ENCODE measurements around the gene VWA8.

VWA8 gene

GRCh38 chr13:41554626-41555386 is 406.1 kb downstream of the VWA8 start:
- Histone ChIP-seq H3K27ac (ENCODE audit: low read depth, low read length) (no peak overlapping the region), H3K4me1 (ENCODE audit: control insufficient read depth in 5 of 5, insufficient read depth in 5 of 5, low read length in 5 of 5) (no peaks in the 10 kb centered on the region), H3K36me3 (ENCODE audit: control insufficient read depth in 5 of 5, insufficient read depth in 5 of 5, low read length in 5 of 5) (no peaks in the 10 kb centered on the region), H3K4me3 (ENCODE audit: low read depth in 1 of 5, low read length in 5 of 5) (no peak overlapping the region), H3K9ac (ENCODE audit: low read length in 5 of 5) (no peak overlapping the region), H3K9me3 (ENCODE audit: control insufficient read depth in 5 of 5, low read length in 5 of 5) (no peaks in the 10 kb centered on the region), H3K27me3 (ENCODE audit: control insufficient read depth in 5 of 5, insufficient read depth in 4 of 5, low read length in 5 of 5) (no peaks in the 10 kb centered on the region)

GRCh38 chr13:41554180-41554579 is 406.7 kb downstream of the VWA8 start:
- Histone ChIP-seq H3K36me3 (ENCODE audit: control insufficient read depth in 5 of 5, insufficient read depth in 5 of 5, low read length in 5 of 5) (no peaks in the 10 kb centered on the region), H3K9ac (ENCODE audit: low read length in 5 of 5) (no peak overlapping the region), H3K9me3 (ENCODE audit: control insufficient read depth in 5 of 5, low read length in 5 of 5) (no peaks in the 10 kb centered on the region), H3K4me3 (ENCODE audit: low read depth in 1 of 5, low read length in 5 of 5) (no peak overlapping the region), H3K27ac (ENCODE audit: low read depth, low read length) (no peak overlapping the region), H3K4me1 (ENCODE audit: control insufficient read depth in 5 of 5, insufficient read depth in 5 of 5, low read length in 5 of 5) (no peaks in the 10 kb centered on the region), H3K27me3 (ENCODE audit: control insufficient read depth in 5 of 5, insufficient read depth in 4 of 5, low read length in 5 of 5) (no peaks in the 10 kb centered on the region)

GRCh38 chr13:41552031-41552430 is 408.9 kb downstream of the VWA8 start:
- Histone ChIP-seq H3K4me3 (ENCODE audit: low read depth in 1 of 5, low read length in 5 of 5) (no peak overlapping the region), H3K9me3 (ENCODE audit: control insufficient read depth in 5 of 5, low read length in 5 of 5) (no peaks in the 10 kb centered on the region), H3K36me3 (ENCODE audit: control insufficient read depth in 5 of 5, insufficient read depth in 5 of 5, low read length in 5 of 5) (no peaks in the 10 kb centered on the region), H3K27me3 (ENCODE audit: control insufficient read depth in 5 of 5, insufficient read depth in 4 of 5, low read length in 5 of 5) (no peaks in the 10 kb centered on the region), H3K4me1 (ENCODE audit: control insufficient read depth in 5 of 5, insufficient read depth in 5 of 5, low read length in 5 of 5) (peaks cover 0 to 10% (median 9%) of the 10 kb centered on the region in 5 donors), H3K27ac (ENCODE audit: low read depth, low read length) (no peak overlapping the region), H3K9ac (ENCODE audit: low read length in 5 of 5) (no peak overlapping the region)

GRCh38 chr13:41550276-41550675 is 410.6 kb downstream of the VWA8 start:
- Histone ChIP-seq H3K4me1 (ENCODE audit: control insufficient read depth in 5 of 5, insufficient read depth in 5 of 5, low read length in 5 of 5) (peaks cover 2 to 12% (median 9%) of the 10 kb centered on the region in 5 donors), H3K27ac (ENCODE audit: low read depth, low read length) (no peak overlapping the region), H3K4me3 (ENCODE audit: low read depth in 1 of 5, low read length in 5 of 5) (no peak overlapping the region)

GRCh38 chr13:41549491-41549890 is 411.4 kb downstream of the VWA8 start:
- H3K36me3 ChIP-seq (ENCODE audit: control insufficient read depth in 5 of 5, insufficient read depth in 5 of 5, low read length in 5 of 5): no peaks in the 10 kb centered on the region
- H3K27me3 ChIP-seq (ENCODE audit: control insufficient read depth in 5 of 5, insufficient read depth in 4 of 5, low read length in 5 of 5): no peaks in the 10 kb centered on the region
- no peak overlapping the region for H3K27ac ChIP-seq (ENCODE audit: low read depth, low read length)
- no peak overlapping the region for H3K4me3 ChIP-seq (ENCODE audit: low read depth in 1 of 5, low read length in 5 of 5)
- H3K9ac ChIP-seq (ENCODE audit: low read length in 5 of 5): no peak overlapping the region
- peaks cover 2 to 12% (median 9%) of the 10 kb centered on the region in 5 donors for H3K4me1 ChIP-seq (ENCODE audit: control insufficient read depth in 5 of 5, insufficient read depth in 5 of 5, low read length in 5 of 5)
- H3K9me3 ChIP-seq (ENCODE audit: control insufficient read depth in 5 of 5, low read length in 5 of 5): no peaks in the 10 kb centered on the region

More at GRCh38 chr13:41550276-41550675, 410.6 kb downstream of the VWA8 start:
- H3K36me3 ChIP-seq (ENCODE audit: control insufficient read depth in 5 of 5, insufficient read depth in 5 of 5, low read length in 5 of 5): no peaks in the 10 kb centered on the region
- no peaks in the 10 kb centered on the region for H3K27me3 ChIP-seq (ENCODE audit: control insufficient read depth in 5 of 5, insufficient read depth in 4 of 5, low read length in 5 of 5)
- H3K9me3 ChIP-seq (ENCODE audit: control insufficient read depth in 5 of 5, low read length in 5 of 5): no peaks in the 10 kb centered on the region
- no peak overlapping the region for H3K9ac ChIP-seq (ENCODE audit: low read length in 5 of 5)

GRCh38 chr13:41548910-41549309 is 412.0 kb downstream of the VWA8 start:
- H3K4me3 ChIP-seq (ENCODE audit: low read depth in 1 of 5, low read length in 5 of 5): no peak overlapping the region
- H3K36me3 ChIP-seq (ENCODE audit: control insufficient read depth in 5 of 5, insufficient read depth in 5 of 5, low read length in 5 of 5): no peaks in the 10 kb centered on the region
- H3K9me3 ChIP-seq (ENCODE audit: control insufficient read depth in 5 of 5, low read length in 5 of 5): no peaks in the 10 kb centered on the region
- no peak overlapping the region for H3K27ac ChIP-seq (ENCODE audit: low read depth, low read length)
- peaks cover 2 to 12% (median 9%) of the 10 kb centered on the region in 5 donors for H3K4me1 ChIP-seq (ENCODE audit: control insufficient read depth in 5 of 5, insufficient read depth in 5 of 5, low read length in 5 of 5)
- H3K9ac ChIP-seq (ENCODE audit: low read length in 5 of 5): no peak overlapping the region
- H3K27me3 ChIP-seq (ENCODE audit: control insufficient read depth in 5 of 5, insufficient read depth in 4 of 5, low read length in 5 of 5): no peaks in the 10 kb centered on the region

GRCh38 chr13:41548031-41548430 is 412.9 kb downstream of the VWA8 start:
- Histone ChIP-seq H3K36me3 (ENCODE audit: control insufficient read depth in 5 of 5, insufficient read depth in 5 of 5, low read length in 5 of 5) (no peaks in the 10 kb centered on the region), H3K4me3 (ENCODE audit: low read depth in 1 of 5, low read length in 5 of 5) (no peak overlapping the region), H3K9me3 (ENCODE audit: control insufficient read depth in 5 of 5, low read length in 5 of 5) (peaks cover 0 to 1% (median 0%) of the 10 kb centered on the region in 5 donors), H3K9ac (ENCODE audit: low read length in 5 of 5) (no peak overlapping the region), H3K27ac (ENCODE audit: low read depth, low read length) (no peak overlapping the region), H3K4me1 (ENCODE audit: control insufficient read depth in 5 of 5, insufficient read depth in 5 of 5, low read length in 5 of 5) (peaks cover 2 to 12% (median 9%) of the 10 kb centered on the region in 5 donors), H3K27me3 (ENCODE audit: control insufficient read depth in 5 of 5, insufficient read depth in 4 of 5, low read length in 5 of 5) (no peaks in the 10 kb centered on the region)

GRCh38 chr13:41547251-41548000 is 413.5 kb downstream of the VWA8 start:
- no peaks in the 10 kb centered on the region for H3K27me3 ChIP-seq (ENCODE audit: control insufficient read depth in 5 of 5, insufficient read depth in 4 of 5, low read length in 5 of 5)
- H3K9ac ChIP-seq (ENCODE audit: low read length in 5 of 5): no peak overlapping the region
- peaks cover 2 to 12% (median 9%) of the 10 kb centered on the region in 5 donors for H3K4me1 ChIP-seq (ENCODE audit: control insufficient read depth in 5 of 5, insufficient read depth in 5 of 5, low read length in 5 of 5)
- peak overlapping the region in 1 of 5 donors; percentile 26 for H3K4me3 ChIP-seq (ENCODE audit: low read depth in 1 of 5, low read length in 5 of 5)
- H3K36me3 ChIP-seq (ENCODE audit: control insufficient read depth in 5 of 5, insufficient read depth in 5 of 5, low read length in 5 of 5): no peaks in the 10 kb centered on the region
- H3K9me3 ChIP-seq (ENCODE audit: control insufficient read depth in 5 of 5, low read length in 5 of 5): peaks cover 0 to 3% (median 0%) of the 10 kb centered on the region in 5 donors
- no peak overlapping the region for H3K27ac ChIP-seq (ENCODE audit: low read depth, low read length)

- Histone ChIP-seq H3K9ac (ENCODE audit: low read length in 5 of 5) (no peak overlapping the region), H3K4me1 (ENCODE audit: control insufficient read depth in 5 of 5, insufficient read depth in 5 of 5, low read length in 5 of 5) (peaks cover 2 to 16% (median 11%) of the 10 kb centered on the region in 5 donors), H3K9me3 (ENCODE audit: control insufficient read depth in 5 of 5, low read length in 5 of 5) (peaks cover 0 to 3% (median 0%) of the 10 kb centered on the region in 5 donors), H3K27ac (ENCODE audit: low read depth, low read length) (no peak overlapping the region), H3K36me3 (ENCODE audit: control insufficient read depth in 5 of 5, insufficient read depth in 5 of 5, low read length in 5 of 5) (no peaks in the 10 kb centered on the region), H3K4me3 (ENCODE audit: low read depth in 1 of 5, low read length in 5 of 5) (no peak overlapping the region), H3K27me3 (ENCODE audit: control insufficient read depth in 5 of 5, insufficient read depth in 4 of 5, low read length in 5 of 5) (no peaks in the 10 kb centered on the region)
These were observed 414.3 kb downstream of the VWA8 start for GRCh38 chr13:41546372-41547190.

GRCh38 chr13:41545432-41545707 is 415.5 kb downstream of the VWA8 start:
- H3K9me3 ChIP-seq (ENCODE audit: control insufficient read depth in 5 of 5, low read length in 5 of 5): peaks cover 0 to 3% (median 0%) of the 10 kb centered on the region in 5 donors
- no peak overlapping the region for H3K9ac ChIP-seq (ENCODE audit: low read length in 5 of 5)
- H3K27me3 ChIP-seq (ENCODE audit: control insufficient read depth in 5 of 5, insufficient read depth in 4 of 5, low read length in 5 of 5): no peaks in the 10 kb centered on the region
- no peak overlapping the region for H3K4me3 ChIP-seq (ENCODE audit: low read depth in 1 of 5, low read length in 5 of 5)
- H3K36me3 ChIP-seq (ENCODE audit: control insufficient read depth in 5 of 5, insufficient read depth in 5 of 5, low read length in 5 of 5): no peaks in the 10 kb centered on the region
- H3K27ac ChIP-seq (ENCODE audit: low read depth, low read length): no peak overlapping the region
- H3K4me1 ChIP-seq (ENCODE audit: control insufficient read depth in 5 of 5, insufficient read depth in 5 of 5, low read length in 5 of 5): peaks cover 2 to 19% (median 11%) of the 10 kb centered on the region in 5 donors

Measured in subcutaneous abdominal adipose tissue (tissue), 5 donors.